IMR-90 (cell line): Measurements from ENCODE around the gene CD300LF. TPM values are rescaled to one million over a fixed set of nuclear protein-coding genes. Genes with fewer than 3 reads are reported as not detected.

ENCODE experiments used
- ATAC-seq: fragments of 200-7000 bp; cut with Tn5 transposase; 2 replicates; pipeline ENCODE4 v1.9.1; 2020; ENCODE audit warnings: low read depth, mild to moderate bottlenecking, moderate library complexity
- BruUV-seq: library from RNA; stranded (reverse); fragments of 400-500 nt; replicated peaks from 2 replicates; lab custom pipeline; 2021; lab: Mats Ljungman, UMichigan
- CTCF ChIA-PET: fragments of 300-600 bp; formaldehyde crosslinking; extraction: SDS; loops from one replicate; lab custom pipeline; 2021; ENCODE audit warnings: antibody characterized with exemption; lab: Yijun Ruan, JAX
- POLR2A ChIA-PET: fragments of 300-600 bp; sonication (Branson Sonifier 250); formaldehyde crosslinking; loops from one replicate; lab custom pipeline; 2022; ENCODE audit warnings: antibody characterized with exemption; ENCODE audit not compliant: unreplicated experiment; lab: Charles Lee
- DNase-seq: peaks from one replicate; pipeline ENCODE4 v3.0.0; 2013
- H2AFZ ChIP-seq: replicated peaks from 2 replicates; pipeline ENCODE3; 2013; ENCODE audit warnings: low read length, mild to moderate bottlenecking; ENCODE audit not compliant: poor library complexity
- H2AK5ac ChIP-seq: 2 replicates; pipeline ENCODE4 v1.6.1; 2013; ENCODE audit warnings: low read depth, low read length, inconsistent platforms
- H2AK9ac ChIP-seq: replicated peaks from 2 replicates; pipeline ENCODE3; 2013; ENCODE audit warnings: mild to moderate bottlenecking, low read depth, low read length, moderate library complexity; ENCODE audit not compliant: poor library complexity
- H2BK120ac ChIP-seq: 2 replicates; pipeline ENCODE4 v1.6.1; 2013; ENCODE audit warnings: low read depth, low read length, inconsistent platforms
- H2BK15ac ChIP-seq: 3 replicates; pipeline ENCODE4 v1.6.1; 2013; ENCODE audit warnings: low read depth, low read length, inconsistent platforms
- H2BK20ac ChIP-seq: 2 replicates; pipeline ENCODE4 v1.6.1; 2013; ENCODE audit warnings: low read depth, mild to moderate bottlenecking, inconsistent platforms, low read length, moderate library complexity
- H2BK5ac ChIP-seq: 2 replicates; pipeline ENCODE4 v1.6.1; 2013; ENCODE audit warnings: mild to moderate bottlenecking, low read depth, low read length, inconsistent platforms; ENCODE audit not compliant: poor library complexity, severe bottlenecking
- H3K14ac ChIP-seq: replicated peaks from 2 replicates; pipeline ENCODE4 v1.6.1; 2013; ENCODE audit warnings: low read depth, low read length, inconsistent platforms
- H3K18ac ChIP-seq: 2 replicates; pipeline ENCODE4 v1.6.1; 2013; ENCODE audit warnings: low read depth, low read length, control low read depth
- H3K23ac ChIP-seq: 2 replicates; pipeline ENCODE4 v1.6.1; 2013; ENCODE audit warnings: low read depth, low read length, inconsistent platforms
- H3K27ac ChIP-seq: 2 replicates; pipeline ENCODE4 v1.5.1; 2013; ENCODE audit warnings: mild to moderate bottlenecking, control low read depth, low read length; ENCODE audit not compliant: insufficient read depth
- H3K27me3 ChIP-seq: 2 replicates; pipeline ENCODE4 v1.6.1; 2013; ENCODE audit warnings: low read length; ENCODE audit not compliant: control insufficient read depth, insufficient read depth
- H3K36me3 ChIP-seq: 2 replicates; pipeline ENCODE4 v1.6.1; 2013; ENCODE audit warnings: low read length, mixed read lengths; ENCODE audit not compliant: control insufficient read depth, insufficient read depth
- H3K4ac ChIP-seq: 2 replicates; pipeline ENCODE4 v1.6.1; 2013; ENCODE audit warnings: low read depth, low read length, inconsistent platforms
- H3K4me1 ChIP-seq: 2 replicates; pipeline ENCODE4 v1.6.1; 2013; ENCODE audit warnings: low read length, mixed read lengths; ENCODE audit not compliant: control insufficient read depth, insufficient read depth
- H3K4me2 ChIP-seq: 2 replicates; pipeline ENCODE4 v1.6.1; 2013; ENCODE audit warnings: low read depth, mild to moderate bottlenecking, control low read depth, low read length, moderate library complexity
- H3K4me3 ChIP-seq: 2 replicates; pipeline ENCODE4 v1.5.1; 2013; ENCODE audit warnings: low read depth, mild to moderate bottlenecking, control low read depth, low read length, moderate library complexity; ENCODE audit not compliant: insufficient read depth
- H3K56ac ChIP-seq: 2 replicates; pipeline ENCODE4 v1.6.1; 2013; ENCODE audit warnings: low read length, inconsistent platforms; ENCODE audit not compliant: insufficient read depth; ENCODE audit errors: extremely low read depth
- H3K79me1 ChIP-seq, 2 experiments: 2 replicates each; pipeline ENCODE4 v1.6.1; 2013; ENCODE audit warnings: low read length in 2 of 2, inconsistent platforms in 1 of 2, low read depth in 1 of 2
- H3K9ac ChIP-seq: 2 replicates; pipeline ENCODE4 v1.6.1; 2013; ENCODE audit warnings: low read depth, low read length, control low read depth
- H3K9me1 ChIP-seq: 2 replicates; pipeline ENCODE4 v1.6.1; 2013; ENCODE audit warnings: low read length, inconsistent platforms; ENCODE audit not compliant: insufficient read depth
- H3K9me3 ChIP-seq: 2 replicates; pipeline ENCODE4 v1.6.1; 2013; ENCODE audit warnings: low read length; ENCODE audit not compliant: control insufficient read depth, insufficient read depth
- H4K20me1 ChIP-seq: 2 replicates; pipeline ENCODE4 v1.6.1; 2013; ENCODE audit warnings: low read length, inconsistent platforms; ENCODE audit not compliant: insufficient read depth
- H4K5ac ChIP-seq: 2 replicates; pipeline ENCODE4 v1.6.1; 2013; ENCODE audit warnings: mild to moderate bottlenecking, low read depth, low read length, control low read depth
- H4K8ac ChIP-seq, 2 experiments: 2 replicates each; pipeline ENCODE4 v1.6.1; 2013; ENCODE audit warnings: low read depth in 2 of 2, low read length in 2 of 2, control low read depth in 1 of 2, inconsistent platforms in 1 of 2
- H4K91ac ChIP-seq: 2 replicates; pipeline ENCODE4 v1.6.1; 2013; ENCODE audit warnings: low read depth, low read length, inconsistent platforms; ENCODE audit not compliant: insufficient read depth
- BHLHE40 ChIP-seq: fragments of 150-350 bp; IDR thresholded peaks from 2 replicates; pipeline ENCODE4 v1.6.1; 2016; ENCODE audit warnings: mild to moderate bottlenecking, low read depth, low read length
- CTCF ChIP-seq: conservative IDR thresholded peaks from 2 replicates; pipeline ENCODE4 v1.5.1; 2012; ENCODE audit warnings: mild to moderate bottlenecking, low read depth, low read length, improper control_type of control experiment
- ELK1 ChIP-seq: fragments of 150-350 bp; IDR thresholded peaks from 2 replicates; pipeline ENCODE4 v1.6.1; 2016; ENCODE audit warnings: low read depth, mild to moderate bottlenecking, low read length, moderate library complexity, borderline replicate concordance
- FOS ChIP-seq: fragments of 150-350 bp; IDR thresholded peaks from 2 replicates; pipeline ENCODE4 v1.6.1; 2016; ENCODE audit warnings: low read depth, low read length
- MAFK ChIP-seq: IDR thresholded peaks from 2 replicates; pipeline ENCODE4 v1.6.1; 2012; ENCODE audit warnings: low read depth, low read length, improper control_type of control experiment
- MAZ ChIP-seq: IDR thresholded peaks from 2 replicates; pipeline ENCODE4 v1.6.1; 2012; ENCODE audit warnings: low read depth, mild to moderate bottlenecking, low read length, improper control_type of control experiment, moderate library complexity, borderline replicate concordance
- MXI1 ChIP-seq: IDR thresholded peaks from 2 replicates; pipeline ENCODE4 v1.6.1; 2012; ENCODE audit warnings: low read depth, mild to moderate bottlenecking, low read length, moderate library complexity, borderline replicate concordance
- NFE2L2 ChIP-seq: fragments of 150-350 bp; IDR thresholded peaks from 2 replicates; pipeline ENCODE4 v1.6.1; 2016; ENCODE audit warnings: low read depth, mild to moderate bottlenecking, low read length
- POLR2A ChIP-seq: IDR thresholded peaks from 2 replicates; pipeline ENCODE4 v1.6.1; 2012; ENCODE audit warnings: mild to moderate bottlenecking, low read depth, low read length
- RFX5 ChIP-seq: IDR thresholded peaks from 2 replicates; pipeline ENCODE4 v1.8.0; 2012; ENCODE audit warnings: low read depth, mild to moderate bottlenecking, low read length, moderate library complexity
- SMC3 ChIP-seq: fragments of 150-350 bp; IDR thresholded peaks from 2 replicates; pipeline ENCODE4 v1.6.1; 2016; ENCODE audit warnings: low read depth, mild to moderate bottlenecking, antibody characterized with exemption, low read length, moderate library complexity
- USF2 ChIP-seq: fragments of 150-350 bp; IDR thresholded peaks from 2 replicates; pipeline ENCODE4 v1.6.1; 2017; ENCODE audit warnings: mild to moderate bottlenecking, antibody characterized with exemption, low read length, low read depth
- WGBS, 2 experiments: methylation state at CpG; one replicate each; pipeline versions ENCODE4 v1.1.5 to v1.1.7; 2013; ENCODE audit warnings: missing lambda C conversion rate in 2 of 2; ENCODE audit not compliant: insufficient read length in 1 of 2; ENCODE audit errors: extremely low coverage in 2 of 2; 5-methylcytosine and 5-hydroxymethylcytosine counted together
- dilution Hi-C: fragments of 300-500 bp; cut with HindIII; formaldehyde crosslinking; loops from one replicate; pipeline ENCODE4 v1.14.3; 2018; ENCODE audit warnings: low sequenced_read_pairs; ENCODE audit not compliant: unreplicated experiment
- in situ Hi-C: fragments of 300-500 bp; cut with MboI; formaldehyde crosslinking; loops from 3 replicates; pipeline ENCODE4 v1.14.3; 2019; ENCODE audit warnings: low sequenced_read_pairs, inconsistent platforms, mixed read lengths
- intact Hi-C: fragments of 100-400 bp; cut with micrococcal nuclease; formaldehyde crosslinking; loops from 2 replicates; pipeline ENCODE4 v1.10.0; 2022
- polyA plus RNA-seq, 3 experiments: library from polyadenylated mRNA; depleted of rRNA; stranded (reverse); fragments of >200 nt; gene quantifications; 2 replicates each; pipeline ENCODE4 v1.2.3, GENCODE V29; 2012; ENCODE audit warnings: low replicate concordance in 1 of 3
- total RNA-seq: library from RNA; depleted of rRNA; stranded (reverse); fragments of >200 nt; gene quantifications from 2 replicates; pipeline ENCODE4 v1.2.3, GENCODE V29; 2012

Gene CD300LF
- total and polyA plus RNA-seq, 2 of the 4 experiments (the other 2 are of a cell fraction) = not detected

GRCh38 chr17:74744349-74744713 is 31.6 kb upstream of the CD300LF start:
- POLR2A ChIA-PET = no interaction called here
- Histone ChIP-seq H2BK15ac (no peak overlapping the region), H3K9me1 (no peaks in the 10 kb centered on the region), H4K5ac (no peak overlapping the region), H2BK20ac (no peak overlapping the region), H3K4ac (no peak overlapping the region; the same call in 1 of the 2 replicates), H3K18ac (no peak overlapping the region), H4K8ac (no peak overlapping the region), H4K91ac (no peak overlapping the region), H3K27me3 (peaks cover 3% of the 10 kb centered on the region; the same call in 1 of the 2 replicates), H3K9ac (no peak overlapping the region), H2AFZ (peak overlapping the region; percentile 95), H3K56ac (no peak overlapping the region), H3K14ac (no peak overlapping the region), H2AK9ac (peak overlapping the region; percentile 76), H3K4me3 (no peak overlapping the region), H3K27ac (no peak overlapping the region), H3K4me1 (peaks cover 4% of the 10 kb centered on the region; the same call in 1 of the 2 replicates), H3K9me3 (no peaks in the 10 kb centered on the region), H2AK5ac (no peak overlapping the region), H2BK5ac (no peak overlapping the region), H3K79me1 (no peaks in the 10 kb centered on the region), H2BK120ac (no peak overlapping the region), H4K20me1 (no peaks in the 10 kb centered on the region), H3K23ac (no peak overlapping the region), H3K4me2 (no peak overlapping the region), H3K36me3 (no peaks in the 10 kb centered on the region)
- ATAC-seq = no peak
- BruUV-seq = no TSS peak
- DNase-seq = no peak
- CTCF ChIA-PET = interaction anchor here (0.8 to 1.5 kb wide), 2 partner anchors 39 to 129 kb away, joined by 4 to 5 read pairs; partner anchors contain the start of gene FDXR
- no peak for TF ChIP-seq MXI1
- TF ChIP-seq ELK1 = no peak
- TF ChIP-seq NFE2L2 = no peak
- no peak for TF ChIP-seq FOS
- TF ChIP-seq MAFK = no peak
- TF ChIP-seq POLR2A = no peak
- no peak for TF ChIP-seq BHLHE40
- no peak for TF ChIP-seq RFX5
- no peak for TF ChIP-seq CTCF
- no peak for TF ChIP-seq USF2
- TF ChIP-seq SMC3 = no peak
- no peak for TF ChIP-seq MAZ
- intact Hi-C loops (loop anchor here (1.0 kb wide), 3 partner anchors 32 to 214 kb away; partner anchors contain the start of gene NAT9), in situ Hi-C loops (loop anchor here (5.0 to 10.0 kb wide), 2 partner anchors 123 to 210 kb away; no protein-coding TSS in a partner anchor), dilution Hi-C loops (no loop called here)
- 50% methylated on average over 1 of the region's 2 CpGs; no CpG with 5 or more reads in 1 of the 2 experiments for WGBS, 2 experiments
